Tibial nerve (tissue), 4 donors: ENCODE measurements around the gene PDK4. TPM values are rescaled to one million over a fixed set of nuclear protein-coding genes. Genes with fewer than 3 reads are reported as not detected.

Experiments used
- DNase-seq, 2 donors: peaks; one replicate each; pipeline ENCODE4 v3.0.0-alpha.2; 2019; ENCODE audit warnings: low spot score in 2 of 2
- H3K27ac ChIP-seq, 4 donors: fragments of 200-600 bp; sonication (generic) in 3 of 4; one replicate each; pipeline ENCODE4 v1.5.1; 2017 to 2019; ENCODE audit warnings: mild to moderate bottlenecking in 1 of 4
- H3K27me3 ChIP-seq, 2 donors: fragments of 200-600 bp; sonication (generic) in 1 of 2; one replicate each; pipeline versions ENCODE4 v1.5.1 to v1.6.0; 2017 to 2019
- H3K36me3 ChIP-seq, 3 donors: fragments of 200-600 bp; sonication (generic); one replicate each; pipeline ENCODE4 v1.5.1; 2018 to 2019
- H3K4me1 ChIP-seq, 4 donors: fragments of 200-600 bp; sonication (generic) in 3 of 4; one replicate each; pipeline ENCODE4 v1.5.1; 2017 to 2019
- H3K4me3 ChIP-seq, 4 donors: fragments of 200-600 bp; sonication (generic) in 3 of 4; one replicate each; pipeline ENCODE4 v1.5.1; 2017 to 2019; ENCODE audit warnings: mild to moderate bottlenecking in 1 of 4, moderate library complexity in 1 of 4
- H3K9me3 ChIP-seq, 4 donors: fragments of 200-600 bp; sonication (generic) in 3 of 4; one replicate each; pipeline ENCODE4 v1.5.1; 2017 to 2019
- CTCF ChIP-seq, 5 experiments: fragments of 200-600 bp in 3 of 5; fragments of 450-650 bp in 2 of 5; sonication (generic) in 3 of 5; IDR thresholded peaks; one replicate each; pipeline ENCODE4 v1.5.1; 2016 to 2019; ENCODE audit warnings: antibody characterized with exemption in 5 of 5, mild to moderate bottlenecking in 3 of 5, moderate library complexity in 2 of 5
- EP300 ChIP-seq, 2 donors: sonication (generic); formaldehyde crosslinking; IDR thresholded peaks; one replicate each; pipeline ENCODE4 v1.6.1; 2017; ENCODE audit warnings: antibody characterized with exemption in 2 of 2, mild to moderate bottlenecking in 1 of 2
- POLR2A ChIP-seq, 2 donors: fragments of 450-650 bp; IDR thresholded peaks; one replicate each; pipeline ENCODE4 v1.6.1; 2017; ENCODE audit warnings: antibody characterized with exemption in 2 of 2, mild to moderate bottlenecking in 2 of 2, moderate library complexity in 2 of 2
- WGBS, 2 donors: methylation state at CpG; one replicate each; pipeline ENCODE4 v1.1.5; 2018; 5-methylcytosine and 5-hydroxymethylcytosine counted together
- total RNA-seq, 4 donors: library from RNA; depleted of rRNA; stranded (reverse); fragments of >200 nt; gene quantifications; one replicate each; pipeline ENCODE4 v1.1.0, GENCODE V29; 2016

PDK4 gene
- total RNA-seq, 4 donors from 2014 or later, result 490 to 939 (median 827) TPM

- TF ChIP-seq POLR2A (IDR thresholded peaks at IDR 0.05) (no peak), EP300 (IDR thresholded peaks at IDR 0.05) (peak in 1 of 2 donors; percentile 77)
- peak overlapping the region in 1 of 4 donors; percentile 96 for H3K4me3 ChIP-seq
- H3K36me3 ChIP-seq, result peaks cover 8 to 76% (median 9%) of the 10 kb centered on the region in 3 donors
- H3K27me3 ChIP-seq, result no peaks in the 10 kb centered on the region
- no peak for DNase-seq
- H3K9me3 ChIP-seq, result no peaks in the 10 kb centered on the region
- H3K4me1 ChIP-seq, result peaks cover 0 to 64% (median 23%) of the 10 kb centered on the region in 4 donors
- 61 to 73% methylated on average over 3 of the region's 3 CpGs for WGBS, 2 donors
- H3K27ac ChIP-seq, result peak overlapping the region in 3 of 4 donors; percentile 70 to 98 (median 96)
Observed at GRCh38 chr7:95585426-95585789, 10.9 kb downstream of the PDK4 start.

- Histone ChIP-seq H3K27me3 (no peaks in the 10 kb centered on the region), H3K36me3 (peaks cover 8 to 74% (median 9%) of the 10 kb centered on the region in 3 donors), H3K4me1 (peaks cover 0 to 60% (median 23%) of the 10 kb centered on the region in 4 donors), H3K4me3 (no peak overlapping the region), H3K9me3 (no peaks in the 10 kb centered on the region), H3K27ac (peak overlapping the region in 3 of 4 donors; percentile 70 to 98 (median 96))
- WGBS, 2 donors, result 79 to 85% methylated on average over 1 of the region's 1 CpG
- TF ChIP-seq POLR2A (IDR thresholded peaks at IDR 0.05) (peak in 1 of 2 donors; percentile 23), CTCF (IDR thresholded peaks at IDR 0.05) (no peak), EP300 (IDR thresholded peaks at IDR 0.05) (peak in 1 of 2 donors; percentile 79)
- no peak for DNase-seq
Observed at GRCh38 chr7:95584769-95585425, 11.4 kb downstream of the PDK4 start.

- Histone ChIP-seq H3K9me3 (no peaks in the 10 kb centered on the region), H3K27ac (peak overlapping the region in 3 of 4 donors; percentile 70 to 98 (median 96)), H3K36me3 (peaks cover 6 to 66% (median 9%) of the 10 kb centered on the region in 3 donors), H3K4me1 (peaks cover 0 to 52% (median 20%) of the 10 kb centered on the region in 4 donors), H3K4me3 (no peak overlapping the region), H3K27me3 (no peaks in the 10 kb centered on the region)
- no peak for DNase-seq
- 53 to 89% methylated on average over 3 of the region's 3 CpGs for WGBS, 2 donors
- peak in 1 of 2 donors; percentile 63 for TF ChIP-seq EP300 (IDR thresholded peaks at IDR 0.05)
- peak in 1 of 5 experiments; percentile 8 for TF ChIP-seq CTCF (IDR thresholded peaks at IDR 0.05)
- TF ChIP-seq POLR2A (IDR thresholded peaks at IDR 0.05), result peak; percentile 15 to 23
Observed at GRCh38 chr7:95583834-95584621, 12.3 kb downstream of the PDK4 start.

GRCh38 chr7:95582578-95583293 lies 13.6 kb downstream of the PDK4 start:
- Histone ChIP-seq H3K4me3 (no peak overlapping the region), H3K9me3 (no peaks in the 10 kb centered on the region), H3K4me1 (peaks cover 0 to 43% (median 12%) of the 10 kb centered on the region in 4 donors), H3K27ac (peak overlapping the region in 3 of 4 donors; percentile 7 to 70 (median 43)), H3K36me3 (peaks cover 4 to 53% (median 9%) of the 10 kb centered on the region in 3 donors), H3K27me3 (no peaks in the 10 kb centered on the region)
- WGBS, 2 donors, result 90 to 95% methylated on average over 4 of the region's 4 CpGs
- TF ChIP-seq CTCF (IDR thresholded peaks at IDR 0.05), result no peak
- TF ChIP-seq EP300 (IDR thresholded peaks at IDR 0.05), result peak in 1 of 2 donors; percentile 69
- no peak for DNase-seq

- 51 to 73% methylated on average over 3 of the region's 3 CpGs for WGBS, 2 donors
- no peak for TF ChIP-seq EP300 (IDR thresholded peaks at IDR 0.05)
- no peak for TF ChIP-seq CTCF (IDR thresholded peaks at IDR 0.05)
- TF ChIP-seq POLR2A (IDR thresholded peaks at IDR 0.05), result no peak
- no peak overlapping the region for H3K4me3 ChIP-seq
Observed at GRCh38 chr7:95581467-95581866, 14.8 kb downstream of the PDK4 start.

More at GRCh38 chr7:95581467-95581866, 14.8 kb downstream of the PDK4 start:
- Histone ChIP-seq H3K27ac (peak overlapping the region in 1 of 4 donors; percentile 31), H3K9me3 (no peaks in the 10 kb centered on the region), H3K4me1 (peaks cover 0 to 30% (median 10%) of the 10 kb centered on the region in 4 donors), H3K36me3 (peaks cover 3 to 40% (median 7%) of the 10 kb centered on the region in 3 donors), H3K27me3 (no peaks in the 10 kb centered on the region)
- no peak for DNase-seq
